H1 (cell line): ENCODE data around the gene UBA5. TPM values are rescaled to one million over a fixed set of nuclear protein-coding genes. Genes with fewer than 3 reads are reported as not detected.

ENCODE experiments used
- CHD7 ChIP-seq: fragments of 300-600 bp; sonication (generic); IDR thresholded peaks from 2 replicates; pipeline ENCODE4 v1.7.1; 2012; ENCODE audit warnings: low read length, moderate library complexity, mild to moderate bottlenecking, inconsistent platforms; ENCODE audit not compliant: insufficient replicate concordance
- SP1 ChIP-seq: IDR thresholded peaks from 2 replicates; pipeline ENCODE4 v1.6.1; 2011; ENCODE audit warnings: low read depth, low read length
- polyA plus RNA-seq, 7 experiments: library from polyadenylated mRNA; depleted of rRNA in 3 of 7; stranded (reverse) in 5 of 7; unstranded in 2 of 7; fragments of >200 nt in 5 of 7; fragments of 200-250 nt in 2 of 7; gene quantifications; 1 replicate in 5 of 7; 2 replicates in 1 of 7; 4 replicates in 1 of 7; pipeline versions ENCODE4 v1.2.1 to v1.2.3, GENCODE V29; 2011 to 2013; ENCODE audit warnings: missing spikeins in 2 of 7, mixed read lengths in 2 of 7
- total RNA-seq: library from RNA; stranded (reverse); fragmentation: NEBNext Ultra II Directional; extraction: Animal tissue kit (Norgen Biotek cat#: 25700); gene quantifications from 2 replicates; pipeline ENCODE4 v1.2.1, GENCODE V29; 2021

Gene UBA5
- total and polyA plus RNA-seq, 2 of the 8 experiments (the other 6 are each of a cell fraction or from before 2014, with no cell fraction given) = 11.0 to 28.0 TPM

- TF ChIP-seq CHD7 (no peak), SP1 (no peak)
These were observed 32.0 kb upstream of the UBA5 start (continued) for GRCh38 chr3:132628157-132628556.
